Astrocyte of the spinal cord (primary cell): Measurements from ENCODE around the gene TRHDE.
A peak's percentile ranks its signal among the peaks of the same experiment; 100 is the strongest.

Source experiments
- DNase-seq: peaks from one replicate; pipeline ENCODE4 v3.0.0; 2011; ENCODE audit warnings: low read depth, low spot score
- H3K4me3 ChIP-seq: 2 replicates; pipeline ENCODE4 v1.5.1; 2011; ENCODE audit warnings: low read depth, mild to moderate bottlenecking, low read length, moderate library complexity
- CTCF ChIP-seq: IDR thresholded peaks from 2 replicates; pipeline ENCODE4 v1.5.1; 2012; ENCODE audit warnings: low read depth, mild to moderate bottlenecking, low read length, inconsistent platforms
- in situ Hi-C: cut with HindIII; loops from 2 replicates; pipeline ENCODE4 v1.10.0; 2017; ENCODE audit warnings: low sequenced_read_pairs

The TRHDE gene

GRCh38 chr12:72277415-72277814 lies 5.2 kb downstream of the TRHDE start:
- no peak overlapping the region for H3K4me3 ChIP-seq
- peak; percentile 72 for DNase-seq
- TF ChIP-seq CTCF = no peak
- in situ Hi-C loops = no loop called here

GRCh38 chr12:72278894-72279293 lies 6.7 kb downstream of the TRHDE start:
- TF ChIP-seq CTCF = no peak
- in situ Hi-C loops = no loop called here
- no peak overlapping the region for H3K4me3 ChIP-seq
- no peak for DNase-seq

- in situ Hi-C loops = no loop called here
- H3K4me3 ChIP-seq = no peak overlapping the region
Observed at GRCh38 chr12:72281126-72281525, 9.0 kb downstream of the TRHDE start.

GRCh38 chr12:72282721-72283120 lies 10.6 kb downstream of the TRHDE start:
- peak; percentile 53 for DNase-seq
- no peak overlapping the region for H3K4me3 ChIP-seq
- in situ Hi-C loops = no loop called here
- peak; percentile 80 for TF ChIP-seq CTCF

More at GRCh38 chr12:72281126-72281525, 9.0 kb downstream of the TRHDE start:
- TF ChIP-seq CTCF = no peak
- DNase-seq = peak; percentile 66

- H3K4me3 ChIP-seq = no peak overlapping the region
- in situ Hi-C loops = no loop called here
- TF ChIP-seq CTCF = no peak
- no peak for DNase-seq
Observed at GRCh38 chr12:72285861-72286260, 13.7 kb downstream of the TRHDE start.

- DNase-seq = no peak
- no peak for TF ChIP-seq CTCF
- no peak overlapping the region for H3K4me3 ChIP-seq
- in situ Hi-C loops = no loop called here
Observed at GRCh38 chr12:72286526-72286925, 14.4 kb downstream of the TRHDE start.

- DNase-seq = no peak
- in situ Hi-C loops = no loop called here
- no peak for TF ChIP-seq CTCF
- no peak overlapping the region for H3K4me3 ChIP-seq
Observed at GRCh38 chr12:72288436-72288835, 16.3 kb downstream of the TRHDE start.
